A673 (cell line): Measurements from ENCODE around the gene RPL32. TPM values are rescaled to one million over a fixed set of nuclear protein-coding genes. Genes with fewer than 3 reads are reported as not detected.

Source experiments
- Bru-seq: library from RNA; stranded (reverse); fragments of 400-500 nt; gene quantifications from one replicate; lab custom pipeline; 2021; lab: Mats Ljungman, UMichigan
- BruChase-seq, 2 experiments: library from RNA; stranded (reverse); fragments of 400-500 nt; gene quantifications; one replicate each; lab custom pipeline; 2021; lab: Mats Ljungman, UMichigan
- BruUV-seq: library from RNA; stranded (reverse); fragments of 400-500 nt; replicated peaks from 2 replicates; lab custom pipeline; 2021; lab: Mats Ljungman, UMichigan
- CTCF ChIA-PET: fragments of 300-600 bp; sonication (Branson Sonifier 250); formaldehyde crosslinking; loops from one replicate; lab custom pipeline; 2022; ENCODE audit warnings: antibody characterized with exemption; lab: Charles Lee
- POLR2A ChIA-PET: fragments of 300-600 bp; sonication (Branson Sonifier 250); formaldehyde crosslinking; loops from one replicate; lab custom pipeline; 2022; ENCODE audit warnings: antibody characterized with exemption; ENCODE audit not compliant: low non-redundant PET; lab: Charles Lee
- DNase-seq: peaks from one replicate; pipeline ENCODE4 v3.0.0-alpha.2; 2015; ENCODE audit warnings: low spot score
- H3K27ac ChIP-seq: fragments of 200-600 bp; sonication (generic); 2 replicates; pipeline ENCODE4 v1.5.1; 2016; ENCODE audit warnings: mixed run types, low read depth, mild to moderate bottlenecking, mixed read lengths, antibody characterized with exemption, low read length; ENCODE audit not compliant: poor library complexity, severe bottlenecking
- H3K27me3 ChIP-seq: fragments of 200-600 bp; sonication (generic); replicated peaks from 2 replicates; pipeline ENCODE4 v1.6.1; 2017; ENCODE audit warnings: mixed run types, low read depth, mild to moderate bottlenecking, mixed read lengths, antibody characterized with exemption, low read length; ENCODE audit not compliant: insufficient read depth, poor library complexity
- H3K36me3 ChIP-seq: fragments of 200-600 bp; sonication (generic); 2 replicates; pipeline ENCODE4 v1.6.1; 2016; ENCODE audit warnings: mixed run types, mild to moderate bottlenecking, mixed read lengths, antibody characterized with exemption, low read length; ENCODE audit not compliant: insufficient read depth, poor library complexity, severe bottlenecking
- H3K4me1 ChIP-seq: fragments of 200-600 bp; sonication (generic); 2 replicates; pipeline ENCODE4 v1.6.1; 2017; ENCODE audit warnings: mixed run types, mild to moderate bottlenecking, mixed read lengths, antibody characterized with exemption, low read length; ENCODE audit not compliant: insufficient read depth, poor library complexity, severe bottlenecking
- H3K4me3 ChIP-seq: fragments of 200-600 bp; sonication (generic); 2 replicates; pipeline ENCODE4 v1.5.1; 2016; ENCODE audit warnings: low read depth, mixed run types, mild to moderate bottlenecking, mixed read lengths, low read length; ENCODE audit not compliant: poor library complexity, severe bottlenecking
- H3K9me3 ChIP-seq: fragments of 200-600 bp; sonication (generic); 2 replicates; pipeline ENCODE4 v1.6.1; 2016; ENCODE audit warnings: mixed run types, low read depth, mild to moderate bottlenecking, mixed read lengths, antibody characterized with exemption, low read length; ENCODE audit not compliant: poor library complexity, severe bottlenecking
- EZH2 ChIP-seq: fragments of 200-600 bp; sonication (generic); IDR thresholded peaks from 2 replicates; pipeline ENCODE4 v1.6.1; 2017; ENCODE audit warnings: borderline replicate concordance, low read depth, mild to moderate bottlenecking, mixed read lengths, antibody characterized with exemption, low read length; ENCODE audit not compliant: poor library complexity, severe bottlenecking
- intact Hi-C: fragments of 100-400 bp; cut with micrococcal nuclease; formaldehyde crosslinking; loops from one replicate; pipeline ENCODE4 v1.10.0; 2022; ENCODE audit not compliant: unreplicated experiment
- long read RNA-seq: library from polyadenylated mRNA; stranded (forward); transcript quantifications from one replicate; pipeline ENCODE4 v2.0.0, GENCODE V29; 2022
- total RNA-seq: library from RNA; stranded (reverse); gene quantifications from 2 replicates; pipeline ENCODE4 v1.2.3, GENCODE V29; 2021
- TF ChIP-seq, protein P1 (sequence below): fragments of 300-800, 200-600 bp; sonication (generic); conservative IDR thresholded peaks from 2 replicates; pipeline ENCODE4 v1.5.1; 2017; ENCODE audit warnings: low read depth, mild to moderate bottlenecking, antibody characterized with exemption, low read length, moderate library complexity, mixed read lengths

Gene RPL32
- total RNA-seq (1,684 and 1,701 TPM in 2 replicates), Bru-seq, nascent RNA (percentile 99 among the genes with signal in this experiment), BruChase-seq, experiment 1, labeled RNA remaining after a 2-hour chase (percentile 97 among the genes with signal in this experiment), BruChase-seq, experiment 2, labeled RNA remaining after a 6-hour chase (percentile 97 among the genes with signal in this experiment)
- long read RNA-seq, transcript RPL32-202 (3 exons, 1,734 nt): minor isoform, 10 of 527 reads
- long read RNA-seq, transcript RPL32-204 (4 exons, 2,117 nt): major isoform, 506 of 527 reads
- long read RNA-seq, partial matches to known transcripts: 5 of 527 reads
- long read RNA-seq, other reads (novel, unspliced or antisense): 5 of 527 reads

DNA sequence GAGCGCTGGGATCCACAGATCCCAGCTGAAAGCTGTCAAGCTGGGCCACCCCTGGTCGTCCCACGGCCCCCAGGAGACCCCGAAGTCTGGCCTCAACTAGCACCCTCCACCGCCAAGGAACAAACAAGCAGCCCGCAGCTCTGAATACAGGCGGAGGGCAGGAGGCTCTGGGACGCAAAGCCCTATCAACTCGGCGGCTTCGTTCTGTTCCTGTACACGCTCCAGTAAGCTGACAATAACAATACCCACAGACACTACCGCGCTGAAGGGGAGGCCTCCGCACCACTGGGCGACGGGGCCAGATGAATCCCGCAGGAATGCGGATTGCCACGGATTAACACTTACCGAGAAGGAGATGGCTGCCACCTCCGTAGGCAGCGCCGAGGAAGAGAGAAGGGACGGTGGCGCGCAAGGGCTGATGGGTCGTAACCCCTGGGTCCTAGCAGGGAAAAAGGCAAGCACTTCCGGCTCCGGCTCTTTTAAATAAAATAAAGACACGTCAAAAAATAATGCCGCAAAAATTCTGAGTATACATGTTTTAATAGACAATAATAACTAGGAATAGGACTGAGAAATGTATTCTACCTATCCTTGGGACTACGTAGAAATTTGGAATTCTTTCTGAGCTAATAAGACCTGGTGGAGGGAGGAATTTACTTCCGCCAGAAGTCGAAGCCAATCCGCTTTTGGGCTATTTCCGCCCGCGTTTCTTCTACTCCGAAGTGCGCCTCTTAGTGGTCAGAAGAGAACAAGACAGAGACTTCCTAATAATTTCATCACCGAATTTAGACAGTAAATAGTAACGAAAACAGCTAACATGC is at the start of gene RPL32:
TSS of gene RPL32 (minus strand) at position 417 of the 821 bp plus-strand sequence. CDS start 1,328 bp downstream, outside the sequence.
- peak within 1 kb of the TSS; percentile 96 for H3K27ac ChIP-seq
- no peak for TF ChIP-seq EZH2
- TF ChIP-seq, protein P1, sequence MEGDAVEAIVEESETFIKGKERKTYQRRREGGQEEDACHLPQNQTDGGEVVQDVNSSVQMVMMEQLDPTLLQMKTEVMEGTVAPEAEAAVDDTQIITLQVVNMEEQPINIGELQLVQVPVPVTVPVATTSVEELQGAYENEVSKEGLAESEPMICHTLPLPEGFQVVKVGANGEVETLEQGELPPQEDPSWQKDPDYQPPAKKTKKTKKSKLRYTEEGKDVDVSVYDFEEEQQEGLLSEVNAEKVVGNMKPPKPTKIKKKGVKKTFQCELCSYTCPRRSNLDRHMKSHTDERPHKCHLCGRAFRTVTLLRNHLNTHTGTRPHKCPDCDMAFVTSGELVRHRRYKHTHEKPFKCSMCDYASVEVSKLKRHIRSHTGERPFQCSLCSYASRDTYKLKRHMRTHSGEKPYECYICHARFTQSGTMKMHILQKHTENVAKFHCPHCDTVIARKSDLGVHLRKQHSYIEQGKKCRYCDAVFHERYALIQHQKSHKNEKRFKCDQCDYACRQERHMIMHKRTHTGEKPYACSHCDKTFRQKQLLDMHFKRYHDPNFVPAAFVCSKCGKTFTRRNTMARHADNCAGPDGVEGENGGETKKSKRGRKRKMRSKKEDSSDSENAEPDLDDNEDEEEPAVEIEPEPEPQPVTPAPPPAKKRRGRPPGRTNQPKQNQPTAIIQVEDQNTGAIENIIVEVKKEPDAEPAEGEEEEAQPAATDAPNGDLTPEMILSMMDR: peak; percentile 89
- H3K27me3 ChIP-seq: no peaks in the 10 kb centered on the region
- no peaks in the 10 kb centered on the region for H3K9me3 ChIP-seq
- ChIA-PET CTCF (interaction anchor here (0.6 to 1.1 kb wide), 4 partner anchors 9 to 598 kb away, joined by 3 to 7 read pairs (median 4); no protein-coding TSS in a partner anchor), POLR2A (interaction anchor here (0.7 kb wide), 1 partner anchor 12 kb away, joined by 3 read pairs; no protein-coding TSS in a partner anchor)
- peaks cover 24% of the 10 kb centered on the region for H3K4me1 ChIP-seq
- no TSS peak for BruUV-seq
- peak; percentile 97 for DNase-seq
- intact Hi-C loops: no loop called here
- peaks cover 38% of the 10 kb centered on the region for H3K36me3 ChIP-seq
- peak within 1 kb of the TSS; percentile 91 for H3K4me3 ChIP-seq

DNA sequence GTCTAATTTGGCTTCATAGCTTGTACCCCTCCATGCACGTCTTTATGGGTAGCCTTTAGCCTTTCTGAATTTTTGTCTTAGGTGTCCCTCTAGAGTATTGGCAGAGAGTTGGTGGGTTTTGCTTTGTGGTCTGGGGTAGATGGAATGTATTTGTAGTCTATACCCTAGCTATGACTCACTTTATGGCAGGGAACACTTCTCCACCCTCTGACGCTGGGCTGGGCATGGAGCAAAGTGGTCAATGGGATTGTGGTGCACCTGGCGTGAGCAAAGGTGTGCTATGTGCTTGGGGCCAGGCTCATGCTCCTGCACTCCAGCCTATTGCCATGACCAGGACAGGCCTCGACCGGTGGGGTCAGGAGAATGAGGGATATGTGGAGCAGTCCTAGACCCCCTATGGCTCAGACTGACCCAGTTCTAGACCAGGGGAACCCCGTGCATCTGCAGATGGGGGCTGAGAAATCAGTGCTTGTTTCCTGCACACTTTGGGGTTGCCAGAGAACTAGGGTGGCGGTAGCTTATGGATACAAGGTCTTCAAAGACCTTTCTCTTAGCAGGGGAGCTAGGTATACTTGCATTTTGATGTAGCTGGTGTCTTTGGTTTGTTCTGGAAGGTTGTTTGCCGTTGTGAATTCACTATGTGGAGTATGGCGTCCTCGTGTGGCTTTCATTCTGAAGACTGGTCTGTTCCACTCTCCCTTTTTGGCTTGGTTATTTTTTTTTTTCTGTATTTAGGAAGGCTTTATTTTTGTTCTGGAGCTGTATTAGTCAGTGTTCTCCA is 49.4 kb upstream of the RPL32 start:
- Histone ChIP-seq H3K27me3 (no peaks in the 10 kb centered on the region), H3K4me3 (no peak overlapping the region), H3K36me3 (no peaks in the 10 kb centered on the region), H3K9me3 (no peaks in the 10 kb centered on the region), H3K4me1 (peaks cover 4% of the 10 kb centered on the region), H3K27ac (no peak overlapping the region)
- DNase-seq: no peak
- ChIA-PET CTCF (no interaction called here), POLR2A (interaction anchor here (0.6 kb wide), 2 partner anchors 301 to 386 kb away, joined by 4 to 7 read pairs; no protein-coding TSS in a partner anchor)
- intact Hi-C loops: loop anchor here (5.0 to 10.0 kb wide), 4 partner anchors 103 to 756 kb away; no protein-coding TSS in a partner anchor
- TF ChIP-seq EZH2: no peak
- TF ChIP-seq, protein P1: 0 out of 2 replicates have a peak, but pooled peaks have one; percentile 17
- BruUV-seq: no TSS peak

DNA sequence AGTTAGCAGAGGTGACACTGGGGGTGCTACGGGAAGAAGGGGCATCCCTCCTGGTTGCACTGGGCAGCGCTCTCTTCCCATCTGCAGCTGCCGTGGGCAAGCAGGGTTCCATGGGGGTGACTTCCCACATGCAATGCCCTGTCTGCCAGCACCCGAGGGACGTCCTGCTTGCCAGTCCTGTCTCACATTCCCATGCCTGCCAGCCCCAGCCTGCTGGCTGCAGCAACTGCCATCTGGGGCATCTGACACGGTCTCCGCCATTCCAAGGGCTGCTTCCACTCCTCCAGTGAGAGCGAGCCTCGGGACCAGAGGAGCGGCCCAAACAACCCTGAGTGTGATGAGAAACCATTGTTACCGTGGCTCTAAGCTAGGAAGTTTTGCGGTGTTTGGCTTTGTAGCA is 45.4 kb upstream of the RPL32 start:
- no peak for DNase-seq
- intact Hi-C loops: no loop called here
- Histone ChIP-seq H3K4me3 (no peak overlapping the region), H3K4me1 (peaks cover 8% of the 10 kb centered on the region), H3K27ac (no peak overlapping the region), H3K9me3 (no peaks in the 10 kb centered on the region), H3K36me3 (no peaks in the 10 kb centered on the region), H3K27me3 (no peaks in the 10 kb centered on the region)
- ChIA-PET POLR2A (no interaction called here), CTCF (no interaction called here)
- no TSS peak for BruUV-seq
- no peak for TF ChIP-seq EZH2
- TF ChIP-seq, protein P1: no peak
